RWPE2 (cell line): ENCODE results near the gene KCNMA1.

Source experiments
- ATAC-seq: fragments of 200-7000 bp; cut with Tn5 transposase; 3 replicates; pipeline ENCODE4 v1.9.1; 2021; ENCODE audit warnings: low read depth
- DNase-seq: peaks from one replicate; pipeline ENCODE4 v3.0.0-alpha.2; 2020; ENCODE audit warnings: low spot score
- H3K27ac ChIP-seq: fragments of 450-650 bp; 2 replicates; pipeline ENCODE4 v1.5.1; 2017; ENCODE audit warnings: mild to moderate bottlenecking; ENCODE audit not compliant: poor library complexity, severe bottlenecking
- H3K27me3 ChIP-seq: fragments of 250-450 bp; sonication (Bioruptor Pico); 2 replicates; pipeline ENCODE4 v1.5.1; 2021; ENCODE audit warnings: mild to moderate bottlenecking, moderate library complexity; ENCODE audit not compliant: insufficient read depth, poor library complexity, severe bottlenecking
- H3K36me3 ChIP-seq: fragments of 250-450 bp; sonication (Bioruptor Pico); 2 replicates; pipeline ENCODE4 v1.5.1; 2020; ENCODE audit warnings: low read depth, mild to moderate bottlenecking, moderate library complexity
- H3K4me1 ChIP-seq: fragments of 250-450 bp; sonication (Bioruptor Pico); 2 replicates; pipeline ENCODE4 v1.5.1; 2021; ENCODE audit warnings: mild to moderate bottlenecking, moderate library complexity; ENCODE audit not compliant: insufficient read depth, poor library complexity, severe bottlenecking
- H3K4me3 ChIP-seq: fragments of 250-450 bp; sonication (Bioruptor Pico); 2 replicates; pipeline ENCODE4 v1.5.1; 2021; ENCODE audit warnings: mild to moderate bottlenecking, moderate library complexity; ENCODE audit not compliant: severe bottlenecking
- H3K9me3 ChIP-seq: fragments of 250-450 bp; sonication (Bioruptor Pico); 2 replicates; pipeline ENCODE4 v1.5.1; 2021; ENCODE audit warnings: mild to moderate bottlenecking, moderate library complexity; ENCODE audit not compliant: severe bottlenecking
- TF ChIP-seq, protein P1 (sequence below): fragments of 450-650 bp; IDR thresholded peaks from one replicate; pipeline ENCODE4 v1.5.1; 2017; ENCODE audit warnings: mild to moderate bottlenecking, moderate library complexity; ENCODE audit not compliant: poor library complexity, severe bottlenecking

KCNMA1 gene

GRCh38 chr10:77600640-77601039, 37.0 kb downstream of the KCNMA1 start:
- Histone ChIP-seq H3K4me3 (no peak overlapping the region), H3K36me3 (no peaks in the 10 kb centered on the region), H3K27ac (no peak overlapping the region), H3K4me1 (peaks cover 16% of the 10 kb centered on the region), H3K9me3 (no peaks in the 10 kb centered on the region), H3K27me3 (no peaks in the 10 kb centered on the region)
- TF ChIP-seq, protein P1, sequence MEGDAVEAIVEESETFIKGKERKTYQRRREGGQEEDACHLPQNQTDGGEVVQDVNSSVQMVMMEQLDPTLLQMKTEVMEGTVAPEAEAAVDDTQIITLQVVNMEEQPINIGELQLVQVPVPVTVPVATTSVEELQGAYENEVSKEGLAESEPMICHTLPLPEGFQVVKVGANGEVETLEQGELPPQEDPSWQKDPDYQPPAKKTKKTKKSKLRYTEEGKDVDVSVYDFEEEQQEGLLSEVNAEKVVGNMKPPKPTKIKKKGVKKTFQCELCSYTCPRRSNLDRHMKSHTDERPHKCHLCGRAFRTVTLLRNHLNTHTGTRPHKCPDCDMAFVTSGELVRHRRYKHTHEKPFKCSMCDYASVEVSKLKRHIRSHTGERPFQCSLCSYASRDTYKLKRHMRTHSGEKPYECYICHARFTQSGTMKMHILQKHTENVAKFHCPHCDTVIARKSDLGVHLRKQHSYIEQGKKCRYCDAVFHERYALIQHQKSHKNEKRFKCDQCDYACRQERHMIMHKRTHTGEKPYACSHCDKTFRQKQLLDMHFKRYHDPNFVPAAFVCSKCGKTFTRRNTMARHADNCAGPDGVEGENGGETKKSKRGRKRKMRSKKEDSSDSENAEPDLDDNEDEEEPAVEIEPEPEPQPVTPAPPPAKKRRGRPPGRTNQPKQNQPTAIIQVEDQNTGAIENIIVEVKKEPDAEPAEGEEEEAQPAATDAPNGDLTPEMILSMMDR, result no peak
- ATAC-seq, result no peak
- no peak for DNase-seq

GRCh38 chr10:77599651-77600050, 38.0 kb downstream of the KCNMA1 start:
- TF ChIP-seq, protein P1, result no peak
- H3K27me3 ChIP-seq, result no peaks in the 10 kb centered on the region
- no peak for ATAC-seq
- no peaks in the 10 kb centered on the region for H3K36me3 ChIP-seq
- DNase-seq, result no peak
- no peak overlapping the region for H3K4me3 ChIP-seq
- peaks cover 11% of the 10 kb centered on the region for H3K4me1 ChIP-seq
- H3K27ac ChIP-seq, result no peak overlapping the region
- no peaks in the 10 kb centered on the region for H3K9me3 ChIP-seq

GRCh38 chr10:77598606-77599005, 39.0 kb downstream of the KCNMA1 start:
- ATAC-seq, result no peak
- H3K9me3 ChIP-seq, result no peaks in the 10 kb centered on the region

GRCh38 chr10:77597560-77597959, 40.0 kb downstream of the KCNMA1 start:
- ATAC-seq, result no peak
- TF ChIP-seq, protein P1, result no peak
- no peaks in the 10 kb centered on the region for H3K27me3 ChIP-seq
- no peak for DNase-seq
- H3K36me3 ChIP-seq, result no peaks in the 10 kb centered on the region
- H3K4me1 ChIP-seq, result peaks cover 13% of the 10 kb centered on the region
- no peaks in the 10 kb centered on the region for H3K9me3 ChIP-seq
- no peak overlapping the region for H3K27ac ChIP-seq
- H3K4me3 ChIP-seq, result no peak overlapping the region

More at GRCh38 chr10:77598606-77599005, 39.0 kb downstream of the KCNMA1 start:
- H3K27me3 ChIP-seq, result no peaks in the 10 kb centered on the region
- TF ChIP-seq, protein P1, result no peak
- DNase-seq, result no peak
- peaks cover 3% of the 10 kb centered on the region for H3K4me1 ChIP-seq
- no peak overlapping the region for H3K27ac ChIP-seq
- no peak overlapping the region for H3K4me3 ChIP-seq
- H3K36me3 ChIP-seq, result no peaks in the 10 kb centered on the region

GRCh38 chr10:77594471-77594783, 43.2 kb downstream of the KCNMA1 start:
- Histone ChIP-seq H3K27me3 (no peaks in the 10 kb centered on the region), H3K36me3 (no peaks in the 10 kb centered on the region), H3K27ac (peak overlapping the region; percentile 66), H3K9me3 (no peaks in the 10 kb centered on the region), H3K4me3 (no peak overlapping the region), H3K4me1 (peaks cover 15% of the 10 kb centered on the region)
- no peak for ATAC-seq
- TF ChIP-seq, protein P1, result no peak
- DNase-seq, result no peak
